Neural progenitor cell (in vitro differentiated cells): ENCODE measurements around the gene GABRG3. TPM values are rescaled to one million over a fixed set of nuclear protein-coding genes. Genes with fewer than 3 reads are reported as not detected.

Source experiments
- DNase-seq: peaks from one replicate; pipeline ENCODE4 v3.0.0-alpha.2; 2016; ENCODE audit warnings: low spot score
- H2AFZ ChIP-seq: fragments of 200-600 bp; sonication (generic); replicated peaks from 2 replicates; pipeline ENCODE4 v1.6.1; 2016; ENCODE audit warnings: antibody characterized with exemption
- H3F3A ChIP-seq: fragments of 200-600 bp; sonication (generic); 2 replicates; pipeline ENCODE4 v1.6.1; 2016; ENCODE audit warnings: antibody characterized with exemption, low read depth
- H3K27ac ChIP-seq: fragments of 200-600 bp; sonication (generic); 2 replicates; pipeline ENCODE4 v1.5.1; 2016; ENCODE audit warnings: mild to moderate bottlenecking
- H3K27me3 ChIP-seq: fragments of 200-600 bp; sonication (generic); 2 replicates; pipeline ENCODE4 v1.6.1; 2016; ENCODE audit warnings: mild to moderate bottlenecking, moderate library complexity
- H3K36me3 ChIP-seq: fragments of 200-600 bp; sonication (generic); 2 replicates; pipeline ENCODE4 v1.5.1; 2016
- H3K4me1 ChIP-seq: fragments of 200-600 bp; sonication (generic); 2 replicates; pipeline ENCODE4 v1.6.1; 2016; ENCODE audit warnings: mixed run types
- H3K4me2 ChIP-seq: fragments of 200-600 bp; sonication (generic); 2 replicates; pipeline ENCODE4 v1.6.1; 2016
- H3K4me3 ChIP-seq: fragments of 200-600 bp; sonication (generic); 2 replicates; pipeline ENCODE4 v1.5.1; 2016
- H3K79me2 ChIP-seq: fragments of 200-600 bp; sonication (generic); 2 replicates; pipeline ENCODE4 v1.6.1; 2016; ENCODE audit warnings: low read depth
- H3K9ac ChIP-seq: fragments of 200-600 bp; sonication (generic); 2 replicates; pipeline ENCODE4 v1.6.1; 2016
- H3K9me3 ChIP-seq: fragments of 200-600 bp; sonication (generic); 2 replicates; pipeline ENCODE4 v1.5.1; 2016; ENCODE audit warnings: low read depth
- H4K20me1 ChIP-seq: fragments of 200-600 bp; sonication (generic); 2 replicates; pipeline ENCODE4 v1.6.1; 2016; ENCODE audit warnings: low read depth
- H3K27ac Mint-ChIP-seq: 3 replicates; pipeline ENCODE4 v1.8.0; 2021; ENCODE audit warnings: mixed read lengths
- H3K27me3 Mint-ChIP-seq: 2 replicates; pipeline ENCODE4 v1.8.0; 2022; ENCODE audit warnings: low read depth, mild to moderate bottlenecking, inconsistent platforms, moderate library complexity, mixed read lengths; ENCODE audit not compliant: insufficient read depth
- H3K36me3 Mint-ChIP-seq: 3 replicates; pipeline ENCODE4 v1.8.0; 2021; ENCODE audit warnings: mixed read lengths
- H3K4me1 Mint-ChIP-seq: 3 replicates; pipeline ENCODE4 v1.8.0; 2021; ENCODE audit warnings: mixed read lengths
- H3K4me3 Mint-ChIP-seq: 3 replicates; pipeline ENCODE4 v1.8.0; 2021; ENCODE audit warnings: mild to moderate bottlenecking, moderate library complexity, mixed read lengths
- H3K9me3 Mint-ChIP-seq: 3 replicates; pipeline ENCODE4 v1.8.0; 2020; ENCODE audit warnings: mixed read lengths
- EZH2 ChIP-seq: fragments of 200-600 bp; sonication (generic); IDR thresholded peaks from 2 replicates; pipeline ENCODE4 v1.6.1; 2017; ENCODE audit warnings: antibody characterized with exemption, mild to moderate bottlenecking, moderate library complexity
- EZH2phosphoT487 ChIP-seq: fragments of 200-600 bp; sonication (generic); IDR thresholded peaks from 2 replicates; pipeline ENCODE4 v1.6.1; 2017; ENCODE audit warnings: antibody characterized with exemption
- total RNA-seq: library from RNA; depleted of rRNA; stranded (reverse); fragments of >200 nt; gene quantifications from 2 replicates; pipeline ENCODE4 v1.2.3, GENCODE V29; 2015; ENCODE audit warnings: low replicate concordance
- TF ChIP-seq, protein P1 (sequence below): fragments of 200-600 bp; sonication (generic); IDR thresholded peaks from 2 replicates; pipeline ENCODE4 v1.5.1; 2017; ENCODE audit warnings: antibody characterized with exemption, mild to moderate bottlenecking

Gene GABRG3
- total RNA-seq, 1 donor from 2014 or later: 3.4 TPM

DNA sequence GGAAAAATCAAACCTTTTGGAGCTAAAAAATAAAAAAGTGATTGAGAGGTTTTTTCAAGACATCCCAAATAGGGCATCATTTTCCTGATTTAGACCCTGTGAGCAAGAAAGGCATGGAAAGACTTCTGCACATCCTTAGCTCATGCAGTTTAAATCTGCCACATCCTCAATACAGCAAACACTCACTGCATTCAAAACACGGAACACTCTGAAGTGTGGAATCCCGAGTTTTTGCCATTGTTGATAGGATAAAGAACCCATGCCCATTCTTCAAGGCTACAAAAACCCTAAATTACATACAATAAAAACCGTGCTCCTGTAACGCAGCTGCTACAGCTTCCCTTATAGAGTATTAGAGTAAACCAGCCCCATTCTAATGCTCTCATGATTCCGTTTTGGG lies 346.8 kb downstream of the GABRG3 start:
- H3K27me3 ChIP-seq: no peaks in the 10 kb centered on the region
- no peaks in the 10 kb centered on the region for H3K79me2 ChIP-seq
- Mint-ChIP-seq H3K36me3 (no peaks in the 10 kb centered on the region), H3K4me3 (no peak overlapping the region), H3K9me3 (no peaks in the 10 kb centered on the region), H3K4me1 (peaks cover 16% of the 10 kb centered on the region), H3K27me3 (peaks cover 4% of the 10 kb centered on the region), H3K27ac (no peak overlapping the region)
- no peaks in the 10 kb centered on the region for H3K36me3 ChIP-seq
- no peaks in the 10 kb centered on the region for H3K9me3 ChIP-seq
- no peak overlapping the region for H3K27ac ChIP-seq
- no peak overlapping the region for H2AFZ ChIP-seq
- peaks cover 18% of the 10 kb centered on the region for H3F3A ChIP-seq
- H3K4me1 ChIP-seq: peaks cover 21% of the 10 kb centered on the region
- no peaks in the 10 kb centered on the region for H4K20me1 ChIP-seq
- no peak for DNase-seq
- H3K9ac ChIP-seq: no peak overlapping the region
- H3K4me3 ChIP-seq: no peak overlapping the region
- TF ChIP-seq EZH2phosphoT487 (no peak), EZH2 (no peak)
- TF ChIP-seq, protein P1, sequence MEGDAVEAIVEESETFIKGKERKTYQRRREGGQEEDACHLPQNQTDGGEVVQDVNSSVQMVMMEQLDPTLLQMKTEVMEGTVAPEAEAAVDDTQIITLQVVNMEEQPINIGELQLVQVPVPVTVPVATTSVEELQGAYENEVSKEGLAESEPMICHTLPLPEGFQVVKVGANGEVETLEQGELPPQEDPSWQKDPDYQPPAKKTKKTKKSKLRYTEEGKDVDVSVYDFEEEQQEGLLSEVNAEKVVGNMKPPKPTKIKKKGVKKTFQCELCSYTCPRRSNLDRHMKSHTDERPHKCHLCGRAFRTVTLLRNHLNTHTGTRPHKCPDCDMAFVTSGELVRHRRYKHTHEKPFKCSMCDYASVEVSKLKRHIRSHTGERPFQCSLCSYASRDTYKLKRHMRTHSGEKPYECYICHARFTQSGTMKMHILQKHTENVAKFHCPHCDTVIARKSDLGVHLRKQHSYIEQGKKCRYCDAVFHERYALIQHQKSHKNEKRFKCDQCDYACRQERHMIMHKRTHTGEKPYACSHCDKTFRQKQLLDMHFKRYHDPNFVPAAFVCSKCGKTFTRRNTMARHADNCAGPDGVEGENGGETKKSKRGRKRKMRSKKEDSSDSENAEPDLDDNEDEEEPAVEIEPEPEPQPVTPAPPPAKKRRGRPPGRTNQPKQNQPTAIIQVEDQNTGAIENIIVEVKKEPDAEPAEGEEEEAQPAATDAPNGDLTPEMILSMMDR: no peak
- no peak overlapping the region for H3K4me2 ChIP-seq

DNA sequence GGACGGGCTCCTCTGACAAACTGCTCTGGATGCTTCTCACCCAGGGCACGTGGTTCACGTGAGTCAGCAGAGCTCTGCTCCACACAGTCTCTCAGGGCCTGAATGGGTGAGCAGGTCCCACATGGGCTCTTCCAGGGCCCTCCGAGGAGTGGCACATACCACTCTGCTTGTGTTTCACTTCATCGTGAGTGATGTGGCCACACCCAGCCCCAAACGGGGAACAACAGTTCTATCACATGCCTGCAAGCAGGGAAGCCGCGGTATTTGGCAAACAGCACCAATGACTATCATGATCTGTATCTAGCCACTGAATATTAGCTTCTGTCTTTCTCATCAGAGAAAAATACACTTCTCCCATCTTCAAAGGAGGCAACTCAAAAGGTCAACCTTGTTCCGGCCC lies 352.8 kb downstream of the GABRG3 start:
- Histone ChIP-seq H3F3A (peaks cover 4% of the 10 kb centered on the region), H3K4me3 (no peak overlapping the region), H2AFZ (no peak overlapping the region), H3K27me3 (no peaks in the 10 kb centered on the region), H3K9ac (no peak overlapping the region), H3K9me3 (no peaks in the 10 kb centered on the region), H3K4me2 (no peak overlapping the region), H3K27ac (no peak overlapping the region), H3K79me2 (no peaks in the 10 kb centered on the region), H4K20me1 (no peaks in the 10 kb centered on the region), H3K4me1 (peaks cover 5% of the 10 kb centered on the region), H3K36me3 (no peaks in the 10 kb centered on the region)
- peaks cover 7% of the 10 kb centered on the region for H3K4me1 Mint-ChIP-seq
- H3K4me3 Mint-ChIP-seq: no peak overlapping the region
- no peak for TF ChIP-seq EZH2
- TF ChIP-seq EZH2phosphoT487: no peak
- TF ChIP-seq, protein P1: no peak
- no peaks in the 10 kb centered on the region for H3K36me3 Mint-ChIP-seq
- no peak for DNase-seq
- H3K27me3 Mint-ChIP-seq: no peaks in the 10 kb centered on the region
- no peaks in the 10 kb centered on the region for H3K9me3 Mint-ChIP-seq
- no peak overlapping the region for H3K27ac Mint-ChIP-seq

DNA sequence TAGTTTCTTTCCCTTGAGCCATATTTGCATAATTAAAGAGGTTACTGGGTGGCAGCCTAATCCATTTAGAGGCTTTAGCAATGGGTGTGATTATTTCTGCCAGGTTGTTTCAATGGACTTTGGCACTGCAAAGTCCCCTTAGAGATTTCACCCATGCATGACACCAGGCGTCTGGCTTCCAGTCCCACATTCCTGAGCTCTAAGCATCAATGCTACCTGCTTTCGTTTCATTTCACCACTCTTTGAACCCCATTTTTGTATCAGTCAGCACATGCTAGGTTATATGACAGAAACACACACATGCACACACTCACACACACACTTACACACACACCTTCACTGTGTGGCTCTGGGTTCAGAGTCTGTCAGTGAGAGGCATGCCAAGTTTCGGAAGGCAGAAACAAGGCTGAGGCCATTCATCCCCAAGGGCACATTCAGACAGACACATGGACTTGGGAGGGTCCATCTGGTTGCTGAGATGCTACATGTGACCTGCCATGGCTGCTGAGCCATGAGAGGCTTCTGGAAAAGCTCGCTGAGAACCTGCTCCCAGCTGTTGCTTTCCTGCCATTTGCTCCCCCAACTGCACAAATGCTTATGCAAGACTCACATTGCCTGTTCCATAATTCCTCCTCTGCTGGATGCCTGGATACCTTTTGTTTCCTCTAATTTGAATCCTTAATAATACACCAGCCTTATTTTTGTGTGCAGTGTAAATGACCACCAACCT lies 354.1 kb downstream of the GABRG3 start:
- H3K27me3 Mint-ChIP-seq: no peaks in the 10 kb centered on the region
- no peaks in the 10 kb centered on the region for H4K20me1 ChIP-seq
- TF ChIP-seq, protein P1: no peak
- TF ChIP-seq EZH2: no peak
- no peak for TF ChIP-seq EZH2phosphoT487
- no peaks in the 10 kb centered on the region for H3K27me3 ChIP-seq
- no peak for DNase-seq
- H3K36me3 Mint-ChIP-seq: no peaks in the 10 kb centered on the region
- no peak overlapping the region for H3K4me3 ChIP-seq
- no peak overlapping the region for H3K4me2 ChIP-seq
- H3K27ac Mint-ChIP-seq: no peak overlapping the region
- no peaks in the 10 kb centered on the region for H3K9me3 ChIP-seq
- H3K4me1 ChIP-seq: peaks cover 5% of the 10 kb centered on the region
- H3K9me3 Mint-ChIP-seq: no peaks in the 10 kb centered on the region
- H3F3A ChIP-seq: peaks cover 4% of the 10 kb centered on the region
- no peak overlapping the region for H2AFZ ChIP-seq
- no peaks in the 10 kb centered on the region for H3K79me2 ChIP-seq
- H3K4me3 Mint-ChIP-seq: no peak overlapping the region
- no peaks in the 10 kb centered on the region for H3K36me3 ChIP-seq
- H3K9ac ChIP-seq: no peak overlapping the region
- no peak overlapping the region for H3K27ac ChIP-seq
- peaks cover 9% of the 10 kb centered on the region for H3K4me1 Mint-ChIP-seq
